Lung (tissue), 16 donors: ENCODE data around the gene SIX1. TPM values are rescaled to one million over a fixed set of nuclear protein-coding genes. Genes with fewer than 3 reads are reported as not detected.

Experiments used
- ATAC-seq: fragments of 200-7000 bp; cut with Tn5 transposase; one replicate; pipeline ENCODE4 v1.9.1; 2020; ENCODE audit warnings: moderate number of reproducible peaks; ENCODE audit not compliant: insufficient read depth, low FRiP score
- DNase-seq, 3 donors: peaks; one replicate each; pipeline ENCODE4 v3.0.0-alpha.2; 2013 to 2017
- H3K27ac ChIP-seq, 2 donors: one replicate each; pipeline ENCODE4 v1.5.1; 2013; ENCODE audit warnings: mild to moderate bottlenecking in 2 of 2, moderate library complexity in 2 of 2, control low read depth in 1 of 2, inconsistent platforms in 1 of 2, low read depth in 1 of 2, low read length in 1 of 2
- H3K27me3 ChIP-seq, 3 donors: one replicate each; pipeline ENCODE4 v1.5.1; 2013; ENCODE audit warnings: low read length in 2 of 3; ENCODE audit not compliant: control insufficient read depth in 3 of 3, insufficient read depth in 3 of 3
- H3K36me3 ChIP-seq, 4 donors: one replicate each; pipeline ENCODE4 v1.5.1; 2013; ENCODE audit warnings: low read length in 4 of 4, mild to moderate bottlenecking in 1 of 4, moderate library complexity in 1 of 4; ENCODE audit not compliant: control insufficient read depth in 4 of 4, insufficient read depth in 4 of 4
- H3K4me1 ChIP-seq, 5 donors: one replicate each; pipeline ENCODE4 v1.5.1; 2013; ENCODE audit warnings: low read length in 5 of 5, mild to moderate bottlenecking in 2 of 5, moderate library complexity in 1 of 5; ENCODE audit not compliant: control insufficient read depth in 5 of 5, insufficient read depth in 5 of 5
- H3K4me3 ChIP-seq: one replicate; pipeline ENCODE4 v1.5.1; 2013; ENCODE audit warnings: mild to moderate bottlenecking, control low read depth, moderate library complexity
- H3K9ac ChIP-seq, 2 donors: one replicate each; pipeline ENCODE4 v1.5.1; 2013; ENCODE audit warnings: low read length in 2 of 2, control low read depth in 1 of 2; ENCODE audit not compliant: insufficient read depth in 1 of 2
- H3K9me3 ChIP-seq, 4 donors: one replicate each; pipeline ENCODE4 v1.5.1; 2013; ENCODE audit warnings: low read length in 3 of 4, mild to moderate bottlenecking in 1 of 4, moderate library complexity in 1 of 4; ENCODE audit not compliant: control insufficient read depth in 4 of 4, insufficient read depth in 3 of 4
- WGBS, 2 donors: extraction: QIAGEN DNeasy Blood & Tissue Kit; methylation state at CpG; one replicate each; pipeline ENCODE4 v1.1.7; 2013; 5-methylcytosine and 5-hydroxymethylcytosine counted together
- long read RNA-seq, 5 donors: transcript quantifications; one replicate each; lab custom pipeline, GENCODE V29; 2026
- polyA plus RNA-seq, 2 donors: library from polyadenylated mRNA; stranded (reverse); fragments of 200-250 nt; gene quantifications; one replicate each; pipeline ENCODE4 v1.2.1, GENCODE V29; 2013
- total RNA-seq, 2 donors: library from RNA; depleted of rRNA in 1 of 2; stranded (reverse); fragments of >200 nt in 1 of 2; gene quantifications; one replicate each; pipeline ENCODE4 v1.2.1, GENCODE V29; 2014 to 2021
- TF ChIP-seq, protein P1 (sequence below): IDR thresholded peaks from 2 replicates; pipeline ENCODE4 v1.5.1; 2012; ENCODE audit warnings: mild to moderate bottlenecking; ENCODE audit errors: control extremely low read depth, extremely low read depth
- donor health status: control.
- donor health status: control.
- donor health status: Bipolar disorder and iron deficiency.
- donor health status: healthy.
- donor health status: DM: yes; HTN: yes; CAD: no.

SIX1 gene
- total RNA-seq (1 to 10 TPM; 5.0 to 5.9 TPM), polyA plus RNA-seq (1 to 10 TPM; 2.1 to 2.7 TPM)
- long read RNA-seq, donor 1, partial matches to known transcripts: 0 of 1 reads
- long read RNA-seq, donor 1, other reads (novel, unspliced or antisense): 0 of 1 reads
- long read RNA-seq, donor 2: 0 reads
- long read RNA-seq, donor 3, partial matches to known transcripts: 0 of 1 reads
- long read RNA-seq, donor 3, other reads (novel, unspliced or antisense): 0 of 1 reads
- long read RNA-seq, donor 4, partial matches to known transcripts: 0 of 1 reads
- long read RNA-seq, donor 4, other reads (novel, unspliced or antisense): 0 of 1 reads
- long read RNA-seq, donor 5: 0 reads

DNA sequence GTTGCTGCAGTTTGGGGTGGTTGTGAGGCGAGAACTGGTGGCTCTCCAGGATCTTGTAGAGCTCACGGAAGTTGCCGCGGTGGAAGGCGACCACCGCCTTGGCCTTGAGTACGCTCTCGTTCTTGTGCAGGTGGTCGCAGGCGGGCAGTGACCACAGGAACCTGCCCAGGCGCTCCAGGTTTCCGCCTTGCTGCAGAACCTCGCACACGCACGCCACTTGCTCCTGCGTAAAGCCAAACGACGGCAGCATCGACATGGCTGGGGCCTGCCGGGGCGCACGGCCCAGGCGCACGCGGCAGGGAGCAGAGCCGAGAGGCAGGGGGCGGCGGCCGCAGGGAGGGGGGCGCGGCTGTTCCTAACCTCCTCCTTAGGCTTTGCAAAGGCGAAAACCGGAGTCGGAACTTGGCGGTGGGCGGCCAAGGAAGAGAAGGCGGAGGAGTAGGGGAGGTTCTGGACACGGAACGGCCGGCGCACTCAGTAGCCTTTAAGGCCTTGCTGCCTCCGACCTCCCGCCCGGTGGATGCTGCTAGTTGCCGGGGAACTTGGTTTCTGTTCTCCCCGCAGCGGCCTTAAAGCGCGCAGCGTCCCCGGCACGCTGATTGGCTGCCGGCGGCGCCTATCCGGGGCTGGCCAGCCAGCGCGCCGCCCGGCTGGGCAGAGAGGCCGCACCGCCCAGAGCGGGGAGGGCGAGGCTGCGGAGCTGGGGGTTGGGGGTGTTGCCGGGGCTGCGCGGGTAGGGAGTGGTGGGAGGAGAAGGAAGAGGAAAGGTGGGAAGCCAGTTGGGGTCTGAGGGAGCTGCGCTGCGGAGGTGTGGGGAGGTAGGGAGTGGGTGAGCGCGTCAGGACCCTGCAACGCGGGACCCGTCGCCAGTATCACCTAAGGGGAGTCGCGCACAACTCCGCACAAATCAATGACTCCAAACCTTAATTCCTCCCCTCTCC is at the start of gene SIX1:
Gene SIX1, minus strand, starts transcription at position 544 of the 941 bp plus-strand sequence. Its CDS starts 288 bp downstream, at position 256.
- ATAC-seq: peak; percentile 90
- peak within 1 kb of the TSS; percentile 5 for H3K4me3 ChIP-seq
- TF ChIP-seq, protein P1, sequence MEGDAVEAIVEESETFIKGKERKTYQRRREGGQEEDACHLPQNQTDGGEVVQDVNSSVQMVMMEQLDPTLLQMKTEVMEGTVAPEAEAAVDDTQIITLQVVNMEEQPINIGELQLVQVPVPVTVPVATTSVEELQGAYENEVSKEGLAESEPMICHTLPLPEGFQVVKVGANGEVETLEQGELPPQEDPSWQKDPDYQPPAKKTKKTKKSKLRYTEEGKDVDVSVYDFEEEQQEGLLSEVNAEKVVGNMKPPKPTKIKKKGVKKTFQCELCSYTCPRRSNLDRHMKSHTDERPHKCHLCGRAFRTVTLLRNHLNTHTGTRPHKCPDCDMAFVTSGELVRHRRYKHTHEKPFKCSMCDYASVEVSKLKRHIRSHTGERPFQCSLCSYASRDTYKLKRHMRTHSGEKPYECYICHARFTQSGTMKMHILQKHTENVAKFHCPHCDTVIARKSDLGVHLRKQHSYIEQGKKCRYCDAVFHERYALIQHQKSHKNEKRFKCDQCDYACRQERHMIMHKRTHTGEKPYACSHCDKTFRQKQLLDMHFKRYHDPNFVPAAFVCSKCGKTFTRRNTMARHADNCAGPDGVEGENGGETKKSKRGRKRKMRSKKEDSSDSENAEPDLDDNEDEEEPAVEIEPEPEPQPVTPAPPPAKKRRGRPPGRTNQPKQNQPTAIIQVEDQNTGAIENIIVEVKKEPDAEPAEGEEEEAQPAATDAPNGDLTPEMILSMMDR: no peak
- H3K27me3 ChIP-seq: peaks cover 9 to 95% (median 94%) of the 10 kb centered on the region in 3 donors
- 2 to 3% methylated on average over 68 to 79 of the region's 79 CpGs for WGBS, 2 donors
- no peak within 1 kb of the TSS for H3K9ac ChIP-seq
- no peaks in the 10 kb centered on the region for H3K36me3 ChIP-seq
- peak; percentile 82 to 88 (median 83) for DNase-seq
- H3K9me3 ChIP-seq: peaks cover 0 to 6% (median 0%) of the 10 kb centered on the region in 4 donors
- peaks cover 0 to 51% (median 15%) of the 10 kb centered on the region in 5 donors for H3K4me1 ChIP-seq
- H3K27ac ChIP-seq: no peak within 1 kb of the TSS

DNA sequence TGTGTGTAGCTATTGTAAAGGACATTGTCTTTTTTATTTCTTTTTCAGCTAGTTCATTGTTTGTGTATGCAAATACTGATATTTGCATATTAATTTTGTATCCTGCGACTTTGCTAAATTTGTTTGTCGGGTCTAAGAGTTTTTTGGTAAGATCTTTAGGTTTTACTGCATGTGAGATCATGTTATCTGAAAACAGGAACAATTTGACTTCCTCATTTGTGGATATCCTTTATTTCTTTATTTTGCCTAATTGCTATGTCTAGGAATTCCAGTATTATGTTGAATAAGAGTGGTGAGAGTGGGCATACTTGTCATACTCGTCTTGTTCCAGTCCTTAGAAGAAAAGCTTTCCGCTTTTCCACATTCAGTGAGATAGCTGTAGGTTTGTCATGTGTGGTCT is 46.0 kb upstream of the SIX1 start:
- Histone ChIP-seq H3K9me3 (peaks cover 0 to 5% (median 4%) of the 10 kb centered on the region in 4 donors), H3K9ac (no peak overlapping the region), H3K36me3 (no peaks in the 10 kb centered on the region), H3K27me3 (no peaks in the 10 kb centered on the region), H3K4me1 (no peaks in the 10 kb centered on the region), H3K4me3 (no peak overlapping the region), H3K27ac (no peak overlapping the region)
- TF ChIP-seq, protein P1: no peak
- ATAC-seq (no peak), DNase-seq (no peak)
- WGBS, 2 donors: 74 to 80% methylated on average over 4 of the region's 4 CpGs

DNA sequence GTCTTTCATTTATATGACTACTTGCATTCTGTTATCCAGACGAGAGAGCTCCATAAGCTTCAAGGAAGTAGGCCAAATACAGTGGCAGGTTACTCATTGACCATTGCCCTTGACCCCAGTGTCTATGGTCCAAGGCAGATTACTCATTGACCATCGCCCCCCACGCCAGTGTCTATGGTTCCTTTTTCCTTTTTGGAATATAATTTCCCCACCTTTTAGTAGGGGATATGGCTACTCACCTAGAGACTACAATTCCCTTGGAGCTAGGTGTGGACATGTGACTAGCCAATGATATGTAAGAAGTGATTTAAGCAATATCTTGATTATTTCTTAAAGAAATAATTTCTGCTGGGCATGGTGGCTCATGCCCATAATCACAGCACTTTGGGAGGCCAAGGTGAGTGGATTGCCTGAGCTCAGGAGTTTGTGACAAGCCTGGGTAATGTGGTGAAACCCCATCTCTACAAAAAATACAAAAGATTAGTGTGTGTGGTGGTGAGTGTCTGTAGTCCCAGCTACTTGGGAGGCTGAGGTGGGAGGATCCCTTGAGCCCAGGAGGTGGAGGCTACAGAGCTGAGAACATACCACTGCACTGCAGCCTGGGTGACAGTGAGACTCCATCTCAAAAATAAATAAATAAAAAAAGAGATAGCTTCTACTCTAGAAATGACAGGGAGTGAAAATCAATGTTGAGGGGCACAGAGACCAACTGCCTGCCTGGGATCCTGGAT is 42.3 kb upstream of the SIX1 start:
- H3K27me3 ChIP-seq: no peaks in the 10 kb centered on the region
- H3K4me3 ChIP-seq: no peak overlapping the region
- ATAC-seq (no peak), DNase-seq (no peak)
- H3K27ac ChIP-seq: no peak overlapping the region
- no peaks in the 10 kb centered on the region for H3K4me1 ChIP-seq
- no peaks in the 10 kb centered on the region for H3K36me3 ChIP-seq
- TF ChIP-seq, protein P1: no peak
- H3K9me3 ChIP-seq: peaks cover 0 to under 1% (median 0%) of the 10 kb centered on the region in 4 donors
- 88 to 97% methylated on average over 3 of the region's 3 CpGs for WGBS, 2 donors
- H3K9ac ChIP-seq: no peak overlapping the region
